ENCODE data around the gene IPO13. TPM values are rescaled to one million over a fixed set of nuclear protein-coding genes. Genes with fewer than 3 reads are reported as not detected.
A peak's percentile ranks its signal among the peaks of the same experiment; 100 is the strongest.

The IPO13 gene
- total RNA-seq, 2 donors from 2014 or later: 18.6 to 21.5 TPM

DNA sequence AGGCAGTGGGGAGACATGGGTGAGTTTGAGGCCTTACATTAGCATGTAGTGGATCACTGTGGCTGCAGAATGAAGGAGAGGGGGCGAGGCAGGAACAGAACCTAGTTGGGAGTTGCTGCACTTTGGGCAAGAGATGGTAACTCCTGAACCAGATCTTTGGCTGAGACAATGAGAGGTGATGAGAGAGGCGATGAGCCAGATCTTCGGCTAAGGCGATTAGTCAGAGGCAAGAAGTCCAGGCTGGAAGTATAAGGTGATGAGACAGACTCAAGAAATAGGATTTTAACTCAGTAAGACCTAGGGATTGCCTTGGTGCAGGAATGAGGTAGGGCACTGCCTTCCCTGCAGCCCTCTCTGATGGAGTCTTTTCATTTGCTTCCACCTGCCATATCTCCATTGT, 22.2 kb upstream of the IPO13 start:
- Histone ChIP-seq H3K27ac (ENCODE audit: low read depth, low read length) (no peak overlapping the region), H3K27me3 (ENCODE audit: control insufficient read depth, insufficient read depth, low read length, poor library complexity, severe bottlenecking) (no peaks in the 10 kb centered on the region), H3K9ac (ENCODE audit: extremely low read depth, low read length, poor library complexity, severe bottlenecking) (no peak overlapping the region), H3K4me1 (ENCODE audit: control insufficient read depth, insufficient read depth, low read length) (no peaks in the 10 kb centered on the region), H3K4me3 (ENCODE audit: low read length) (no peak overlapping the region), H3K9me3 (ENCODE audit: control insufficient read depth, low read length) (no peaks in the 10 kb centered on the region), H3K36me3 (ENCODE audit: control insufficient read depth, insufficient read depth, low read length) (no peaks in the 10 kb centered on the region)
- TF ChIP-seq, protein P1, sequence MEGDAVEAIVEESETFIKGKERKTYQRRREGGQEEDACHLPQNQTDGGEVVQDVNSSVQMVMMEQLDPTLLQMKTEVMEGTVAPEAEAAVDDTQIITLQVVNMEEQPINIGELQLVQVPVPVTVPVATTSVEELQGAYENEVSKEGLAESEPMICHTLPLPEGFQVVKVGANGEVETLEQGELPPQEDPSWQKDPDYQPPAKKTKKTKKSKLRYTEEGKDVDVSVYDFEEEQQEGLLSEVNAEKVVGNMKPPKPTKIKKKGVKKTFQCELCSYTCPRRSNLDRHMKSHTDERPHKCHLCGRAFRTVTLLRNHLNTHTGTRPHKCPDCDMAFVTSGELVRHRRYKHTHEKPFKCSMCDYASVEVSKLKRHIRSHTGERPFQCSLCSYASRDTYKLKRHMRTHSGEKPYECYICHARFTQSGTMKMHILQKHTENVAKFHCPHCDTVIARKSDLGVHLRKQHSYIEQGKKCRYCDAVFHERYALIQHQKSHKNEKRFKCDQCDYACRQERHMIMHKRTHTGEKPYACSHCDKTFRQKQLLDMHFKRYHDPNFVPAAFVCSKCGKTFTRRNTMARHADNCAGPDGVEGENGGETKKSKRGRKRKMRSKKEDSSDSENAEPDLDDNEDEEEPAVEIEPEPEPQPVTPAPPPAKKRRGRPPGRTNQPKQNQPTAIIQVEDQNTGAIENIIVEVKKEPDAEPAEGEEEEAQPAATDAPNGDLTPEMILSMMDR (conservative IDR thresholded peaks at IDR 0.05): no peak
- H3K4me3 Mint-ChIP-seq: no peak overlapping the region
- H3K4me1 Mint-ChIP-seq: no peaks in the 10 kb centered on the region
- no peaks in the 10 kb centered on the region for H3K9me3 Mint-ChIP-seq
- WGBS, 2 experiments (ENCODE audit: insufficient coverage in 1 of 2, insufficient read length in 1 of 2): 70 to 89% methylated on average over 1 to 4 of the region's 4 CpGs
- peaks cover 3% of the 10 kb centered on the region for H3K27me3 Mint-ChIP-seq (ENCODE audit: insufficient read depth)
- H3K36me3 Mint-ChIP-seq (ENCODE audit: low read depth): peaks cover 10% of the 10 kb centered on the region
- no peak for DNase-seq
- H3K27ac Mint-ChIP-seq: no peak overlapping the region

DNA sequence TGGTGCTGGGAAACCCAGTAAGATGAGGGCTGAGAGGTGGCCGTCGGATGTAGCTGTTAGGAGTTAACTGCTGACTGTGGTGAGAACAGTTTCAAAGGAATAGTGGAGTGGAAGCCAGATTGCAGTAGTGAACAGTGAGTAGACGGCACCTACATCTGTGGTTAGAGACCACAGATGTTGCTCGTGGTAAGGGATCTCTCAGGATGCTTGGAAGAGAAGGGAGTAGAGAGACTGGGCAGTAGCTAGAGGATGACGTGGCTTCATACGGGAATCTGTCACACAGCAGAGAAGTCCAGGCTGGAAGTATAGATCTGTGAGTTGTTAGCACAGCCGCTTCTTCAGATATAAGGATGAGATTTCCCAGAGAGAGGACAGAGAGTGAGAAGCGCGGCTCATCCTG, 20.9 kb upstream of the IPO13 start:
- no peak for DNase-seq
- Histone ChIP-seq H3K9ac (ENCODE audit: extremely low read depth, low read length, poor library complexity, severe bottlenecking) (no peak overlapping the region), H3K4me3 (ENCODE audit: low read length) (no peak overlapping the region), H3K27me3 (ENCODE audit: control insufficient read depth, insufficient read depth, low read length, poor library complexity, severe bottlenecking) (no peaks in the 10 kb centered on the region), H3K9me3 (ENCODE audit: control insufficient read depth, low read length) (no peaks in the 10 kb centered on the region), H3K36me3 (ENCODE audit: control insufficient read depth, insufficient read depth, low read length) (no peaks in the 10 kb centered on the region), H3K27ac (ENCODE audit: low read depth, low read length) (no peak overlapping the region), H3K4me1 (ENCODE audit: control insufficient read depth, insufficient read depth, low read length) (no peaks in the 10 kb centered on the region)
- Mint-ChIP-seq H3K27ac (no peak overlapping the region), H3K36me3 (ENCODE audit: low read depth) (peaks cover 10% of the 10 kb centered on the region), H3K4me1 (no peaks in the 10 kb centered on the region), H3K4me3 (no peak overlapping the region), H3K27me3 (ENCODE audit: insufficient read depth) (peaks cover 3% of the 10 kb centered on the region), H3K9me3 (no peaks in the 10 kb centered on the region)
- TF ChIP-seq, protein P1 (conservative IDR thresholded peaks at IDR 0.05): no peak
- WGBS, 2 experiments (ENCODE audit: insufficient coverage in 1 of 2, insufficient read length in 1 of 2): 96 to 98% methylated on average over 9 of the region's 9 CpGs

DNA sequence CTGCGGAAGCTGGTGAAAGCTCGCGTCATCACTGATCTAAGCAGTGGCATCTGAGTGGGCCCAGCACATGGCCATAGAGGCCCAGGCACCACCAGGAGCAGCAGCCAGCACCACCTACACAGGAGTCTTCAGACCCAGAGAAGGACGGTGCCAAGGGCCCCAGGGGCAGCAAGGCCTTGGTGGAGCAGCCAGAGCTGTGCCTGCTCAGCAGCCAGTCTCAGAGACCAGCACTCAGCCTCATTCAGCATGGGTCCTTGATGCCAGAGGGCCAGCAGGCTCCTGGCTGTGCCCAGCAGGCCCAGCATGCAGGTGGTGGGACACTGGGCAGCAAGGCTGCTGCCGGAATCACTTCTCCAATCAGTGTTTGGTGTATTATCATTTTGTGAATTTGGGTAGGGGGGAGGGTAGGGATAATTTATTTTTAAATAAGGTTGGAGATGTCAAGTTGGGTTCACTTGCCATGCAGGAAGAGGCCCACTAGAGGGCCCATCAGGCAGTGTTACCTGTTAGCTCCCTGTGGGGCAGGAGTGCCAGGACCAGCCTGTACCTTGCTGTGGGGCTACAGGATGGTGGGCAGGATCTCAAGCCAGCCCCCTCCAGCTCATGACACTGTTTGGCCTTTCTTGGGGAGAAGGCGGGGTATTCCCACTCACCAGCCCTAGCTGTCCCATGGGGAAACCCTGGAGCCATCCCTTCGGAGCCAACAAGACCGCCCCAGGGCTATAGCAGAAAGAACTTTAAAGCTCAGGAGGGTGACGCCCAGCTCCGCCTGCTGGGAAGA, 16.4 kb upstream of the IPO13 start:
- H3K36me3 Mint-ChIP-seq (ENCODE audit: low read depth): peaks cover 10% of the 10 kb centered on the region
- H3K4me1 ChIP-seq (ENCODE audit: control insufficient read depth, insufficient read depth, low read length): no peaks in the 10 kb centered on the region
- no peaks in the 10 kb centered on the region for H3K9me3 Mint-ChIP-seq
- no peak overlapping the region for H3K9ac ChIP-seq (ENCODE audit: extremely low read depth, low read length, poor library complexity, severe bottlenecking)
- H3K4me3 Mint-ChIP-seq: no peak overlapping the region
- TF ChIP-seq, protein P1 (conservative IDR thresholded peaks at IDR 0.05): peak; percentile 84
- no peak overlapping the region for H3K27ac Mint-ChIP-seq
- no peak overlapping the region for H3K27ac ChIP-seq (ENCODE audit: low read depth, low read length)
- H3K4me1 Mint-ChIP-seq: peaks cover 12% of the 10 kb centered on the region
- peaks cover 27% of the 10 kb centered on the region for H3K27me3 ChIP-seq (ENCODE audit: control insufficient read depth, insufficient read depth, low read length, poor library complexity, severe bottlenecking)
- H3K4me3 ChIP-seq (ENCODE audit: low read length): no peak overlapping the region
- DNase-seq: peak; percentile 84
- peaks cover 23% of the 10 kb centered on the region for H3K27me3 Mint-ChIP-seq (ENCODE audit: insufficient read depth)
- no peaks in the 10 kb centered on the region for H3K9me3 ChIP-seq (ENCODE audit: control insufficient read depth, low read length)
- no peaks in the 10 kb centered on the region for H3K36me3 ChIP-seq (ENCODE audit: control insufficient read depth, insufficient read depth, low read length)
- WGBS, 2 experiments (ENCODE audit: insufficient coverage in 1 of 2, insufficient read length in 1 of 2): 90 to 93% methylated on average over 10 of the region's 10 CpGs
